HL-60/S4 treated with phorbol 12-myristate 13-acetate at 8.2 ng/mL for 4 days and 3 days (cell line): ENCODE results near the gene AGA.

Source experiments
- in situ Hi-C: fragments of 300-500 bp; cut with MboI; formaldehyde crosslinking; loops from 2 replicates; pipeline ENCODE4 v1.15.0; 2022; ENCODE audit warnings: low sequenced_read_pairs

The AGA gene

GRCh38 chr4:177441803-177442622 is at the start of gene AGA:
Gene AGA (minus strand): TSS chr4:177442437. CDS start chr4:177442375, 62 bp downstream.
- in situ Hi-C loops: no loop called here

- in situ Hi-C loops: no loop called here
Measured at GRCh38 chr4:177492022-177492421, 49.8 kb upstream of the AGA start.

- in situ Hi-C loops: no loop called here
Measured at GRCh38 chr4:177490769-177491168, 48.5 kb upstream of the AGA start.

GRCh38 chr4:177489471-177490246 is 47.4 kb upstream of the AGA start:
- in situ Hi-C loops: no loop called here

- in situ Hi-C loops: no loop called here
Measured at GRCh38 chr4:177487977-177488376, 45.7 kb upstream of the AGA start.

- in situ Hi-C loops: no loop called here
Measured at GRCh38 chr4:177485528-177485927, 43.3 kb upstream of the AGA start.

GRCh38 chr4:177484613-177485021 is 42.4 kb upstream of the AGA start:
- in situ Hi-C loops: no loop called here

- in situ Hi-C loops: no loop called here
Measured at GRCh38 chr4:177483760-177484159, 41.5 kb upstream of the AGA start.

- in situ Hi-C loops: no loop called here
Measured at GRCh38 chr4:177483271-177483670, 41.0 kb upstream of the AGA start.

GRCh38 chr4:177482367-177482766 is 40.1 kb upstream of the AGA start:
- in situ Hi-C loops: no loop called here

- in situ Hi-C loops: no loop called here
Measured at GRCh38 chr4:177480795-177481194, 38.6 kb upstream of the AGA start.

GRCh38 chr4:177479063-177479462 is 36.8 kb upstream of the AGA start:
- in situ Hi-C loops: no loop called here

GRCh38 chr4:177478496-177478895 is 36.3 kb upstream of the AGA start:
- in situ Hi-C loops: no loop called here

GRCh38 chr4:177473991-177474390 is 31.8 kb upstream of the AGA start:
- in situ Hi-C loops: no loop called here

- in situ Hi-C loops: no loop called here
Measured at GRCh38 chr4:177464026-177464425, 21.8 kb upstream of the AGA start.

- in situ Hi-C loops: no loop called here
Measured at GRCh38 chr4:177461606-177462005, 19.4 kb upstream of the AGA start.

GRCh38 chr4:177460460-177460859 is 18.2 kb upstream of the AGA start:
- in situ Hi-C loops: no loop called here

GRCh38 chr4:177455561-177455970 is 13.3 kb upstream of the AGA start:
- in situ Hi-C loops: no loop called here

GRCh38 chr4:177453116-177453515 is 10.9 kb upstream of the AGA start:
- in situ Hi-C loops: no loop called here

GRCh38 chr4:177451108-177451500 is 8.9 kb upstream of the AGA start:
- in situ Hi-C loops: no loop called here

GRCh38 chr4:177450426-177451107 is 8.3 kb upstream of the AGA start:
- in situ Hi-C loops: no loop called here

- in situ Hi-C loops: no loop called here
Measured at GRCh38 chr4:177448850-177449249, 6.6 kb upstream of the AGA start.
